BE2C (cell line): Measurements from ENCODE around the gene UBE2F.

Experiments used
- DNase-seq: peaks from one replicate; pipeline ENCODE4 v3.0.0-alpha.2; 2020
- H3K27me3 ChIP-seq: fragments of 250-450 bp; sonication (Bioruptor Pico); 2 replicates; pipeline ENCODE4 v1.5.1; 2020; ENCODE audit warnings: mild to moderate bottlenecking
- H3K36me3 ChIP-seq: fragments of 250-450 bp; sonication (Bioruptor Pico); 2 replicates; pipeline ENCODE4 v1.5.1; 2020; ENCODE audit warnings: mild to moderate bottlenecking
- H3K4me1 ChIP-seq: fragments of 250-450 bp; sonication (Bioruptor Pico); 2 replicates; pipeline ENCODE4 v1.5.1; 2020
- H3K4me3 ChIP-seq: 2 replicates; pipeline ENCODE4 v1.5.1; 2011; ENCODE audit warnings: low read depth, low read length
- H3K9me3 ChIP-seq: fragments of 250-450 bp; sonication (Bioruptor Pico); 2 replicates; pipeline ENCODE4 v1.5.1; 2020
- TF ChIP-seq, protein P1 (sequence below): IDR thresholded peaks from 2 replicates; pipeline ENCODE4 v1.5.1; 2012; ENCODE audit warnings: mild to moderate bottlenecking, low read depth, low read length

The UBE2F gene

DNA sequence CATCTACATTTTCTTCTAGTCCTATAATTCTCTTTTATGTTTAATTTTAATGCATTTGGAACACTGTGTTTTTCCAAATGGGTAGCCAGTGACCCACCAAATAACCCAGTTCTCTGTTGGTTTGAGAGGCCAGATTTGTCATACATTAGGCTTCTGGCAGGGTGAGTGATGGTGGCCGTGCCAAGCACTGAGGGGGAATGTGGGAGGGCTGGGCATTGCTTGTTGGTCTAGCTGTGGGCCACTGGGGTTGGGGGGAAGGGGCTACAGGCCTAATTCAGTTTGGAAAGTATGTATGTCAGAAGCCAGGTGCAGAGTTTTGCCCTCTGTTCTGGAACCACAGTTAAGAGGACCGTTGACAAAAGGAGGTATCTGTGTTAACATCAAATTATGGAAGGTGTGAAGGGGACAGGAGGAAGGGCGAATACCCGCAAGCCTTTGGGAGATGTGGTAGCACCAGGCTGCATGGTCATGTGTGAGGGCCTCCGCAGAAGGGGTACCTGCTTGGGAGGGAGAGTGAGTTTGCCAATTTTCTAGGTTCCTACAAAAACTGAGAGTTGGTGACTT lies 55.9 kb downstream of the UBE2F start:
- H3K4me3 ChIP-seq, result no peak overlapping the region
- H3K4me1 ChIP-seq, result no peaks in the 10 kb centered on the region
- no peak for DNase-seq
- TF ChIP-seq, protein P1, sequence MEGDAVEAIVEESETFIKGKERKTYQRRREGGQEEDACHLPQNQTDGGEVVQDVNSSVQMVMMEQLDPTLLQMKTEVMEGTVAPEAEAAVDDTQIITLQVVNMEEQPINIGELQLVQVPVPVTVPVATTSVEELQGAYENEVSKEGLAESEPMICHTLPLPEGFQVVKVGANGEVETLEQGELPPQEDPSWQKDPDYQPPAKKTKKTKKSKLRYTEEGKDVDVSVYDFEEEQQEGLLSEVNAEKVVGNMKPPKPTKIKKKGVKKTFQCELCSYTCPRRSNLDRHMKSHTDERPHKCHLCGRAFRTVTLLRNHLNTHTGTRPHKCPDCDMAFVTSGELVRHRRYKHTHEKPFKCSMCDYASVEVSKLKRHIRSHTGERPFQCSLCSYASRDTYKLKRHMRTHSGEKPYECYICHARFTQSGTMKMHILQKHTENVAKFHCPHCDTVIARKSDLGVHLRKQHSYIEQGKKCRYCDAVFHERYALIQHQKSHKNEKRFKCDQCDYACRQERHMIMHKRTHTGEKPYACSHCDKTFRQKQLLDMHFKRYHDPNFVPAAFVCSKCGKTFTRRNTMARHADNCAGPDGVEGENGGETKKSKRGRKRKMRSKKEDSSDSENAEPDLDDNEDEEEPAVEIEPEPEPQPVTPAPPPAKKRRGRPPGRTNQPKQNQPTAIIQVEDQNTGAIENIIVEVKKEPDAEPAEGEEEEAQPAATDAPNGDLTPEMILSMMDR, result no peak
- H3K9me3 ChIP-seq, result no peaks in the 10 kb centered on the region
- H3K36me3 ChIP-seq, result no peaks in the 10 kb centered on the region; the same call in 1 of the 2 replicates
- no peaks in the 10 kb centered on the region for H3K27me3 ChIP-seq

DNA sequence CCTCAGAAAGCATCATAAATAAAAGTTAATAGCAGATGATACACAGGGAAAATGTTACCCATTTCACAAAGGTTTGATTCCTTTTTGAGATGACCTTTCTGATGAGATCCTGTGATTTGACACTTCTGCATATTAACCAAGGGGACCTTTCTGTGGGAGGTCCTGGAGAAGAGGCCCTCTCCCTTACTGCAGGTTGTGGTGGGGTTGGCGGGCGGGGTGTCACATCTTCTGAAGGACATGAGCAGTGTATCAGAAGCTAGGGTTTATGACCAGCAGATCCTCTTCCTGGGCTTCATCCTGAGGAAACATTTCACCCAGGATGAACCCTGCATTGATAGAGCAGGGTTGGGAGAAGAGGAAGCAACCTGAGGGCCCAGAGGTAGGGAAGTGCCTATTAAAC lies 56.8 kb downstream of the UBE2F start:
- H3K4me3 ChIP-seq, result no peak overlapping the region
- H3K36me3 ChIP-seq, result no peaks in the 10 kb centered on the region; the same call in none of the 2 replicates
- no peaks in the 10 kb centered on the region for H3K27me3 ChIP-seq
- no peaks in the 10 kb centered on the region for H3K4me1 ChIP-seq
- TF ChIP-seq, protein P1, result no peak
- H3K9me3 ChIP-seq, result no peaks in the 10 kb centered on the region
- DNase-seq, result no peak

DNA sequence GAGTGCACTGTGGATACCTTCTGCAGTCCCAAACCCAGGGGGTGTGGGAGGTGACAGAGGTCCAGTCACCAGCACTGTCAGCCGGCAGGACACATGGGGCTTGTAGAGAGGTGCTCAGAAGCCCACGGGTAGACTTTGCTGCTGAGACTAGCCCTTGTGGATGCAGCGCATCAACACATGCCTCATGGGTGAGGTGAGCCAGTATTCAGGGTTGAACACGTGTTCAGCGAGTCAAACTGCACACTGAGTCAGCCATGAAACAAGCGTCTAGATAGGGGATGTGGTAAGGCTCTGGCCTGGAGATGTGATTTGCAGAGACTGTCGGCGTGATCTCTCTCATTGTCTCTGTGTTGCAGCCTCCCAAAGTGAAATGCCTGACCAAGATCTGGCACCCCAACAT lies 58.2 kb downstream of the UBE2F start:
- no peak for DNase-seq

DNA sequence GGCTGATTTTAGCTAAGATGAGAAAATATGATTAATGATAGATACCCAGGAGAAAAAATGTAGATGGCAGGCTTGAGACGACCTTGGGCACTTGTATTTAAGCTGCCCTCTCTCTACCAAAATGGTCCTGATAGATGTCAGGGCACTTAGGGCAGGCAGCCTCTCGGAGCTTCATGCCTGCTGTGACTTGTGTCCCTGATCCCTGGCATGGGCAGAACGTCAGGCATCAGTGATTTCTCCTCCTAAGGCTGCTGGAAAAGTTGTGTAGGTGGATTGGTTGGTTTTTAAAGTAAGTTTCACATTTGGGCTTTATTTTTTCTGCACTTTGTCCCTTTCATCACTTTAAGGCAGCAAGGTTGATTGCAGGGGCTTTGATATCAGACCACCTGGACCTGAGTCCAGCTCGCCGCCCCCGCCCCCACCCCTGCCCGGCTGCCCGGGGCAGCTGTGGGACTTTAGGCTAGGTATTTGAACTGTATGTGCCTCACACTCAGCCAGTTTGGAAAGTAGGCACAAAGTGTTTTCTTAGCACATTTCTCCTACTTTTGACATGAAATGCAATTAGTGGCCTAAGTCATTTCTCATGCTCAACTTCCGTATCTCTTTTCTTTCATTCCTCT lies 59.0 kb downstream of the UBE2F start:
- TF ChIP-seq, protein P1, result no peak
- Histone ChIP-seq H3K4me3 (no peak overlapping the region), H3K36me3 (peaks cover 9% of the 10 kb centered on the region), H3K9me3 (no peaks in the 10 kb centered on the region), H3K4me1 (no peaks in the 10 kb centered on the region), H3K27me3 (no peaks in the 10 kb centered on the region)
- DNase-seq, result no peak

More for the DNA sequence above, 58.2 kb downstream of the UBE2F start:
- TF ChIP-seq, protein P1, result no peak
- no peak overlapping the region for H3K4me3 ChIP-seq
- H3K36me3 ChIP-seq, result peaks cover under 1% of the 10 kb centered on the region
- no peaks in the 10 kb centered on the region for H3K27me3 ChIP-seq
- no peaks in the 10 kb centered on the region for H3K4me1 ChIP-seq
- no peaks in the 10 kb centered on the region for H3K9me3 ChIP-seq

DNA sequence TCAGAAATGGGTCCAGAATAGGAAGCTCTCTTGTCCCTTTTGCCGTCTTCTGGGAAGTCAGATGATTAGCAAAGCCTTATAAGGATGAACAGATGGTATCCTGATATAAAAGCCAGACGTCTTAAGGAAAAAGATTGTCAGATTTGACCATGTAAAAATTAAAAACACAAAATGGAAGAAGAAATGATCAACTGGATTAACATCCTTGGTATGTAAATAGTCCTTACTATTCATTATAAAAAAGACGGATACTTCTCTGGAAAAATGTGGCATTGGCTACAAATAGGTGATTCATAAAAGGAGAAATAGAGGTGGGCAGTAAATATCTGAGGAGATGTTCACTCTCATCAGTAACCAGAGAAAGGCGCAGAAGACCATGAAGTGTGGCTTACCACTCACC lies 60.2 kb downstream of the UBE2F start:
- no peak for DNase-seq
- H3K4me3 ChIP-seq, result no peak overlapping the region
- no peaks in the 10 kb centered on the region for H3K27me3 ChIP-seq
- H3K4me1 ChIP-seq, result no peaks in the 10 kb centered on the region
- H3K9me3 ChIP-seq, result no peaks in the 10 kb centered on the region
- TF ChIP-seq, protein P1, result no peak
- peaks cover 9% of the 10 kb centered on the region for H3K36me3 ChIP-seq
